ENCODE results near the gene CHTF18.

GRCh38 chr16:804193-805048, 16.0 kb downstream of the CHTF18 start:
- TF ChIP-seq POLR2A (IDR thresholded peaks at IDR 0.05; ENCODE audit: low read depth, low read length) (no peak), TAF1 (IDR thresholded peaks at IDR 0.05; ENCODE audit: low read depth, low read length) (no peak), POLR2AphosphoS5 (IDR thresholded peaks at IDR 0.05; ENCODE audit: low read depth, low read length) (no peak), SPI1 (IDR thresholded peaks at IDR 0.05; ENCODE audit: low read depth, low read length) (no peak), PAX5 (IDR thresholded peaks at IDR 0.05; ENCODE audit: insufficient read depth, low read length, severe bottlenecking) (no peak)

Data from GM12891 (cell line).